Stimulated activated naive B cell treated with anti-CD40 and anti-IgM and Interleukin-4, amounts not matched to agents 10 μg/mL and 1 μg/mL and 100 μg/mL, for 72 hours (primary cell): ENCODE measurements around the gene BTBD9.

Experiments
- ATAC-seq, 2 donors: fragments of 150-1000 bp; cut with Tn5 transposase; replicated peaks; 2 replicates each; pipeline ENCODE4 v1.10.0; 2021; ENCODE audit warnings: moderate library complexity in 1 of 2
- DNase-seq: peaks from one replicate; pipeline ENCODE4 v3.0.0; 2021
- H3K27ac Mint-ChIP-seq: one replicate; pipeline ENCODE4 v1.8.0; 2022; ENCODE audit warnings: mild to moderate bottlenecking, mixed read lengths
- H3K27me3 Mint-ChIP-seq, 2 donors: one replicate each; pipeline ENCODE4 v1.8.0; 2022; ENCODE audit warnings: mixed read lengths in 2 of 2
- H3K36me3 Mint-ChIP-seq, 2 donors: one replicate each; pipeline ENCODE4 v1.8.0; 2022; ENCODE audit warnings: mixed read lengths in 2 of 2, mild to moderate bottlenecking in 1 of 2
- H3K4me1 Mint-ChIP-seq, 2 donors: one replicate each; pipeline ENCODE4 v1.8.0; 2022; ENCODE audit warnings: mixed read lengths in 2 of 2, mild to moderate bottlenecking in 1 of 2
- H3K4me3 Mint-ChIP-seq, 2 donors: one replicate each; pipeline ENCODE4 v1.8.0; 2022; ENCODE audit warnings: mild to moderate bottlenecking in 2 of 2, mixed read lengths in 2 of 2, moderate library complexity in 1 of 2
- H3K9me3 Mint-ChIP-seq, 2 donors: one replicate each; pipeline ENCODE4 v1.8.0; 2022; ENCODE audit warnings: mixed read lengths in 2 of 2, mild to moderate bottlenecking in 1 of 2

The BTBD9 gene

DNA sequence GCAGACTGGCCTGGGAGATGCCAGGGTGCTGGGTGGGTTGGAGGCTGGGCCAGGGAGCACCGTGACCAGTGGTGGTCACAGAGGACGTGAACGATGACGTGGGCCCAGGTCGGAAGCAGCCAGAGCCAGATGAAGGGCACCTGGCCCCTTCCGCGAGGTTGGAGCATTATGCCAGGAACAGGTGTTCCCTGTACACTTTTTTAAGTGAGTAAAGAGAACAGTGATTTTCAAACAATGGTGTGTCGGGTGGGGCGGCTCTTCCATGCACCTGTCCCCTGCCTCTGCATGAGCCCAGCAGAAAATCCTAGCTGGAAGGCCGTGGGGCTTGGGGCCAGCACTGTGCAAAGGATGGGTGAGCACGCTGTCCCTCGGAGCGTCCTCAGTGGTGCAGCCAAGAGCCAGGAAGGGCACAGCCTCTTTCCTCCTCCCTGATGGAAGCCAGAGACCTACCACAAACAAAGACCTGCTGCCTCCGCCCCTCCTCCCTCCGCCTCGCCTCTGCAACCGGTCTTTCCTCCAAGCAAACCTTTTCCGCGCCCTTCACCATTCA lies 469.7 kb downstream of the BTBD9 start:
- Mint-ChIP-seq H3K27ac (no peak overlapping the region), H3K27me3 (no peaks in the 10 kb centered on the region), H3K9me3 (no peaks in the 10 kb centered on the region), H3K4me3 (no peak overlapping the region), H3K36me3 (peaks cover 12 to 22% of the 10 kb centered on the region in 2 donors), H3K4me1 (no peaks in the 10 kb centered on the region)
- ATAC-seq (no peak), DNase-seq (no peak)

DNA sequence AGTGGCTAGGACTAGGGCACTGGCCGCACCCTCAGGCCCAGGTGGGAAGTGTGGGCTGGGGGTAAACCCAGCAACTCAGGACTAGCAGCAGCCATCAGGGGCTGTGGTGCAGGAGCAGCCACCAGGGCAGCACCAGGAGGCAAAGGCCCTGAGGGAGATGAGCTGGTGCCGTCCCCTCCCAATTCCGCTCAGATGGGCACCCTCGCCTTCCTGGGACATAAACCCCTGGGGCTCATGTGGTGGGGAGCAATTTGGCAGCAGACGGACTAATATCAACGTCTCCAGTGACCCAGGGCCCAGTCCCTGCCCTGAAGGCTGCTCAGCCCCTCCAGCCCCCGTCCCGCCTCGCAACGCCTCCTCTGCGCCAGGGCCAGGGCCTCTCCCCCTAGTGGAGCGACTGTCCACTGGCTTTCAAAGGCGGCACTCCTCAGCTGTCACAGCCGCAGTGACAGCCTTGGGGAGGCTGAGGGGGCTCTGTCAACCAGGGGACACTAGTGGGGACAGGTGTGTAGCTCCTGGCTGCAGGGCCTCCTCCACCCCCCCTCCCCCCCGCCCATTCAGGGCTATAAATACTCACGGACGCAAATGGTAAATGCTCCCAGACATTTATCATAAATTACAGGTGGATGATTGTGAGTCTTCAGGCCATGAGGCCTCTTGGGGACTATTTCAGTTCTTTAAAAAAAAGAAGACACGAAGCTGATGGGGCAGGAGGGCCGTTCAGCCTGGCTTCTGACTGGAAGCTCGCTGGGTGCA lies 470.3 kb downstream of the BTBD9 start:
- ATAC-seq, result no peak
- Mint-ChIP-seq H3K36me3 (peaks cover 8 to 20% of the 10 kb centered on the region in 2 donors), H3K27me3 (no peaks in the 10 kb centered on the region), H3K27ac (peak overlapping the region; percentile 62), H3K9me3 (no peaks in the 10 kb centered on the region), H3K4me3 (no peak overlapping the region), H3K4me1 (no peaks in the 10 kb centered on the region)
- DNase-seq, result no peak

DNA sequence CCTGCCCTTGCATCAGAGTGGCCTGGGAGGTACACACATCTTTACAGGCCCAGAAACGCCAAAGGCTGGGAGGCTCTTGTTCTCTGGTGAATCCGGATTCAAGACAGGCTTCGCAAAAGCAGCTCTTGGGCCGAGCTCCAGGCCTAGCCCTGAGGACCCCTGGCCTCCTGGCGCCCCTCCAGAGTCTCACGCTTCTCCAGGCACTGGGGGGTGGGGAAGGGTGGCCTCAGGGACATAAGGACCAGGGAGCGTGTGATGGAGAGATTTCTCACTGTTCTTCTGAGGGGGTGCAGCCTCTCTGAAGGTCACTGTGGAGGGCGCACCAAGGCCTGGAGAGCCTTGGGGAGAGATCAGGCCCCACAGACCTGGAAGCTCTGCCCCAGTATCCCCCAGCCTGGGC lies 471.0 kb downstream of the BTBD9 start:
- H3K27ac Mint-ChIP-seq, result peak overlapping the region; percentile 37
- H3K4me1 Mint-ChIP-seq, result no peaks in the 10 kb centered on the region
- H3K27me3 Mint-ChIP-seq, result no peaks in the 10 kb centered on the region
- ATAC-seq (no peak), DNase-seq (no peak)
- H3K4me3 Mint-ChIP-seq, result no peak overlapping the region
- no peaks in the 10 kb centered on the region for H3K9me3 Mint-ChIP-seq
- H3K36me3 Mint-ChIP-seq, result peaks cover 12 to 20% of the 10 kb centered on the region in 2 donors

DNA sequence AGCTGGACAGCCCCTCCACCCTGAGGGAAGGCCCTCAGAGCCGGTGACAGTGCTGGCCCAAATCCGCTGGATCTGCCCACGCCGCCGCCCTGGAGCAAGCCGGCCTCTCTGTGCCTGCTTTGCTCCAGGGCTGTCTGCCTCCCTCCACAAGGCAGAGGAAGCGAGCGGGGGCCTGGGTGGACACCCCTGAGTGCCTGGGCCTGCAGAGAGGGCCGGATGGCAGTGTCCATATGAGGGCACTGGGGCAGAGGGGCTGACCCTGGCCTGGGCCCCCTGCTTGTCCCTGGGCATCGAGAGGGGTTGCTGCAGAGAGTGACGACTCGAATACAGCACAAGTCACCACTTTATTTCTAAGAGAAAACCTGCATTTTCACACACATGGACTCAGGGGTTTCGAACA lies 471.6 kb downstream of the BTBD9 start:
- Mint-ChIP-seq H3K4me1 (no peaks in the 10 kb centered on the region), H3K27ac (peak overlapping the region; percentile 20), H3K36me3 (peaks cover 7 to 14% of the 10 kb centered on the region in 2 donors), H3K4me3 (no peak overlapping the region), H3K27me3 (no peaks in the 10 kb centered on the region), H3K9me3 (no peaks in the 10 kb centered on the region)
- no peak for ATAC-seq
- no peak for DNase-seq

DNA sequence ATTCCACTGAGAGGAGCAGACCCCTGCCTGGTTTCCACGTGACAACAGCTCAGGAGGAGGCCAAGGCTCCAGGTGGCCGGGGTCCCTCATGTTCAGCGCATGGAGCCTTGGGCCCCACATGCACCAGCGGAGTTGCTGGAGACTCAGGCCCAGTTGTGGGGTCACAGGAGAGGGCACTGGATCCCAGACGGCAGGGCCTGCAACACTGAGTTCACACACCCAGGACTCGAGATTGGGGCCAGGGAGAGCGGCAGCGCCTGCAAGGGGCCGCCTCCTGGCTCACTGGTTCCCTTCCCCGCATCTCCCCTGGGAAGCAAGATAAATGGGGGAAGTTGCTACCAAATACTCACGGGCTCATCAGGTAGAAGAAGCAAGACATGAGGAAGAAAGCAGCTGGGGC lies 472.1 kb downstream of the BTBD9 start:
- Mint-ChIP-seq H3K27me3 (no peaks in the 10 kb centered on the region), H3K27ac (no peak overlapping the region), H3K4me1 (no peaks in the 10 kb centered on the region), H3K4me3 (no peak overlapping the region), H3K36me3 (peaks cover 7 to 14% of the 10 kb centered on the region in 2 donors), H3K9me3 (no peaks in the 10 kb centered on the region)
- ATAC-seq, result no peak
- DNase-seq, result no peak

DNA sequence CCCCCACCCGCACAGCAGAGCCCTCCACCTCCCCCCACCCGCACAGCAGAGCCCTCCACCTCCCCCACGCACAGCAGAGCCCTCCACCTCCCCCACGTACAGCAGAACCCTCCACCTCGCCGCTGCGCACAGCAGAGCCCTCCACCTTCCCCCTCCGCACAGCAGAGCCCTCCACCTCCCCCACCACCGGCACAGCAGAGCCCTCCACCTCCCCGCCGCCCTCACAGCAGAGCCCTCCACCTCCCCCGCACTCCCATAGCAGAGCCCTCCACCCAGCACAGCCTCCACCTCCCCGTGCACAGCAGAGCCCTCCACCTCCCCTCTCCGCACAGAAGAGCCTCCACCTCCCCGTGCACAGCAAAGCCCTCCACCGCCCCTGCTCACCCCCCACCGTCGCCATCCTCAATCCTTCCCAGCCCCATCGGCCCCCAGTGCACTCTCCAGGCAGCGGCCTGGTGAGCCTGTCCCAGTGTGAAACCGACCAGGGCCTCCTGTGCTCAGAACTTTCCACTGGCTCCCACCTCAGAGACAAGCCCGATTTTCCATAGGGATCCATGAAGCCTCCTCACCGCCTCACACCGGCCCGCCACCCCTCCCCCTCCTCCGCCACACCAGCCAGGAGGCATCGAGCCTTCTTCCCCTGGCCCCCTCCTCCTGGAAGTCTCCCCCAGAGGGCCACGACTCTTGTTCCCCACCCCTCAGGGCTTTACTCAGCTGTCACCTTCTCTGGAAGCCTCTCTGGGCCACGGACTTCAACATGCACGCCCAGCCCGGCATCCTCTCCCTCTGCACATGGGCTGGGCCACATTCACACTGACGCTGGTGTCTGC lies 473.1 kb downstream of the BTBD9 start:
- ATAC-seq, result no peak

DNA sequence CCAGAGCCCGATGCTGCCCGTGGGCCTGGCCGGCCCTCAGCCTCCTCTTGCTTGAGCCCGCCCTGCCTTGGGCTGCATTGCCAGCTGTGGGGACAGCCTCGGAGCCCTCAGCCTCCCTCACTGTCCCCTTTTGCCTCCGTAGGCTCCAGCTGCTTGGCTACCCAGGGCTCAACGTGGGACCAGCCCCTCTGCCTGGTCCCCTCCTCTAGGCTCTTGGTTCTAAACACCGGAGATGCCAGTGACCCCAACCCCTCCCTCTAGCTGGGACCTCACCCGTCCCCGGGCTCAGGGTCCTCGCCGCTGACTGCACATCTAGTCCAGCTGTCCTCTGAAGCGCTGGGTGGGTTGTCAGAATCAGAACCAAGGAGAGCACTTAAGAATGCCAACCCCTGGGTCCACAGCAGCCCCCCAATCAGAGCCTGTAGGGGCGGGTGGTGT lies 475.0 kb downstream of the BTBD9 start:
- ATAC-seq (no peak), DNase-seq (no peak)
- no peaks in the 10 kb centered on the region for H3K27me3 Mint-ChIP-seq
- H3K27ac Mint-ChIP-seq, result no peak overlapping the region
- no peaks in the 10 kb centered on the region for H3K9me3 Mint-ChIP-seq
- H3K36me3 Mint-ChIP-seq, result peaks cover 14 to 37% of the 10 kb centered on the region in 2 donors
- no peak overlapping the region for H3K4me3 Mint-ChIP-seq
- peaks cover 0 to 6% of the 10 kb centered on the region in 2 donors for H3K4me1 Mint-ChIP-seq

More for the DNA sequence above, 473.1 kb downstream of the BTBD9 start:
- H3K4me3 Mint-ChIP-seq, result no peak overlapping the region
- H3K27me3 Mint-ChIP-seq, result no peaks in the 10 kb centered on the region
- H3K36me3 Mint-ChIP-seq, result peaks cover 7 to 18% of the 10 kb centered on the region in 2 donors
- no peak overlapping the region for H3K27ac Mint-ChIP-seq
- DNase-seq, result no peak
- no peaks in the 10 kb centered on the region for H3K9me3 Mint-ChIP-seq
- H3K4me1 Mint-ChIP-seq, result peaks cover 0 to 2% of the 10 kb centered on the region in 2 donors

DNA sequence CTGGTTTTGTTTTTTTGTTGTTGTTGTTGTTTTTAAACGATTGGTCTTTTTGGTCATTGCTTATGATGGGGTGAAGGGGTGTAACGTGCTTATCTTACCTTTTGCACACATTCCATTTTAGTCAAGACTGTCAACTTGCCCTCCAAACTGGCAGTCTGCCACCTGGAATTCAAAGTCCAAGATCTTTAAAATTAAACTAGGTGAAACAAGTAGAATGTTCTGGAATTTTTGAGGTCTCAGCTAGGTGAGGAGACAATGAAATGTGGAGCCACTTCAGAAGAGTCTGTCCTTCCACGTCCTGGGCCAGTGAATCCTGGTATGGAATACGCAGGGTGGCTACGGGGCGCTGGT lies 475.6 kb downstream of the BTBD9 start:
- H3K4me3 Mint-ChIP-seq, result no peak overlapping the region
- no peaks in the 10 kb centered on the region for H3K9me3 Mint-ChIP-seq
- peaks cover 15 to 43% of the 10 kb centered on the region in 2 donors for H3K36me3 Mint-ChIP-seq
- peaks cover 0 to 6% of the 10 kb centered on the region in 2 donors for H3K4me1 Mint-ChIP-seq
- no peaks in the 10 kb centered on the region for H3K27me3 Mint-ChIP-seq
- ATAC-seq (no peak), DNase-seq (no peak)
- H3K27ac Mint-ChIP-seq, result peak overlapping the region; percentile 53

DNA sequence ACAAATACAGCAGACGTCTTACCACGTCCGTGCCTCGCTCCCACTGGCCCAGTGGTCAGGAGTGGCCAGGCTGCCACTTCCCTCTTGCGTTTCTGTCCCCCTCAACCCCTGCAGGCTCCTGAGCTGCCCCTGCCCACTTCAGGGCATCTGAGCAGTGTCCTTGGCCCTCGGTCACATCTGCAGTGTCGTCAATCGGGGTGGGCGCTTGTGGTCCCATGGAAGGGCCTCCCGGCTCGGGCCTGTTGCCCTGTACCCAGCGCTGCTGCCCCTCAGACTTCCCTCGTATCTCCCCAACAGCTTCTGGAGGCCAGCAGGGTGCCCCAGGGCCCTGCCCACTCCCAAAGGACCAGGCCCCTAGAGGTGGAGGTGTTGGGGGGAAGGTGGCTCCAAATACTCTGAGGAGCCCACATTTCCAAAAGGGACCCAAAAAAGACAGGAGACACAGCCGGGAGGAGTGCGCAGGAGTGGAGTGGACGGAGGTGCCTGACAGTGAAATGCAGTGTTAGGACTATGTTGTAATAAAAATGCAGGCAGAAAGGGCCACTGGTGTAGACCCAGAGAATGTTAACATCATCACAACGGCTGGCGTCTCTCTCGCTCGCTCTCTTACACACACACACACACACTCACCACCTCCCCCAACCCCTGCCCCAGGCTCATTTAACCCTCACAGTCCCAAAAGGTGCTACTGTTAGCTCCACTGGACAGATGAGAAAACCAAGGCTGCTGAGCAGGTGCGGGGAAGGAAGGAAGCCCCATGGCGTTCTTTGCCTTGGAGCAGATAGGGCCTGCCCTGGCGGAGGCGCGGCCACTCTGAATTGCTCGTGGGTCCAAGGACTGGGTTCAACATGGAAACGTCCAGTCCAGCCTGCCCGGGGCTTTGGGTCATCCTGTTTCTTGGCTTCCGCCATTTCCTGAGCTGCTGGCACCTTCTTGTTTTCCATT lies 476.3 kb downstream of the BTBD9 start:
- H3K4me3 Mint-ChIP-seq, result no peak overlapping the region
- peak overlapping the region; percentile 53 for H3K27ac Mint-ChIP-seq
- no peak for ATAC-seq
- peaks cover 0 to 6% of the 10 kb centered on the region in 2 donors for H3K4me1 Mint-ChIP-seq
- peaks cover 20 to 45% of the 10 kb centered on the region in 2 donors for H3K36me3 Mint-ChIP-seq
- H3K9me3 Mint-ChIP-seq, result peaks cover 0 to 1% of the 10 kb centered on the region in 2 donors
- DNase-seq, result no peak
- H3K27me3 Mint-ChIP-seq, result no peaks in the 10 kb centered on the region

DNA sequence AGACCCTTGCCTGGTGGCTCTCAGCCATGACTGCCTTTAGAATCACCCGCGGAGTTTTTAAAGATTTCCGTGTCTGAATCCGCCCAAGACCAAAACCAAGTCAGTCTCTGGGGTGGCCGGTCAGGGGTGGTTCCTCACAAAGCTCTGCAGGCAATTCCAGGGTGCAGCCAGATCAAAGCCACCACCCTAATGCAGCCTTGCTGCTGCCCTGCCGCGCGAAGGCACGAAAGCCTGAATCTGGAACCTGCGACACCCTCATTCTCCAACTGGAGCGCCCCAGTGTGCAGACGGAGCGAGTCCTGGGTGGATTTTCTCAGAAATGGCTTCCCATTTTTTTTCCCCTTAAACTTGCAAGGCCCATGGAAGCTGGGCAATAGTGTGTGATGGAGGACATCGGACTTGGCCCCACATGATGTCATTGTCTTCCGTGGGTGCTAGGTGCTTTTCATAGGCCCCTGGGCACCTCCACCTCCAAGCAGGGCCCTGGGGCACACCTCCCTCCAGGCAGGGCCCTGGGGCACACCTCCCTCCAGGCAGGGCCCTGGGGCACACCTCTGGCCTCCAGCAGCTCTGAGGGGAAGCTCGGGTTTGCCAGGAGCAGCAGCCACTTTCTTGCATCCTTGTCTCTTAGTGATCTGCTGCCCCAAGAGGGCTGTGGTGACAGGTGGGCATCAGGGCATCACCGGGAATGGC lies 477.1 kb downstream of the BTBD9 start:
- H3K27me3 Mint-ChIP-seq, result no peaks in the 10 kb centered on the region
- no peak for ATAC-seq
- DNase-seq, result no peak
- H3K36me3 Mint-ChIP-seq, result peaks cover 26 to 48% of the 10 kb centered on the region in 2 donors
- peaks cover 0 to 1% of the 10 kb centered on the region in 2 donors for H3K9me3 Mint-ChIP-seq
- peak overlapping the region; percentile 53 for H3K27ac Mint-ChIP-seq
- H3K4me1 Mint-ChIP-seq, result peaks cover 0 to 6% of the 10 kb centered on the region in 2 donors
- no peak overlapping the region for H3K4me3 Mint-ChIP-seq

DNA sequence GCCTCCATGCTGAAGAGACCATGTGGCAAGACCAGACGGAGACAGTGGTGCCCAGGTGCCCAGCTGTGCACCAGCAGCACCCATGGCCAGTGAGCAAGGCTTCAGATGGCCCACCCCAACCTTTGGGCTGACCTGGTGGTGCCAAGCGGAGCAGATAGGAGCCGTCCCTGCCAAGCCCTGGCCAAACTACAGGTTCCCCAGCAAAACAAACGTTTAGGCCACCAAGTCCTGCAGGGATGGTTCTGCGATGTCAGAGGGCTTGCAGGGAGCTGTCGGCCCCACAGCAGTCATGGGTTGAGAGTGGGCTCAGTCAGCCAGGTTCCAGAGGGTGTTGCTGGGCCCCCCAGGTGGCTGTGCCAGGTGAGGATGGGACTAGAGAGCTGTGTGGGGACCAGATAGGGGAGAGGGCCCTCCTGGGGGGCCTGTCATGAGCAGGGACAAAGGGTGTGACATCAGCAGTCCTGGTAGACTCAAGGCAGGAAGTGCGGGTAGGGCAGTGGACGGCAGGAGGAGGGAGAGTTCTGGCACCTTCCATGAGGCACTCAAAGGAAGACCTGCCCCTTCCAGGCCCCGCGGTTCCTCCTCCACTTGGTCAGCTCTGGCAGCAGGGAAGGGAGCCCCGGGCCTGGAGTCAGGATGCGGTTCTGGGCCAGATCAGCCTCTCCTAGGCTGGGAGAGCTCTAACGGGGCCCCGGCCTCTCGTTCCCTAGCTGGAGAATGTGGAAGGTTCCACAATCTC lies 477.8 kb downstream of the BTBD9 start:
- Mint-ChIP-seq H3K27ac (no peak overlapping the region), H3K4me3 (peak overlapping the region in 1 of 2 donors; percentile 10), H3K27me3 (no peaks in the 10 kb centered on the region), H3K4me1 (peaks cover 0 to 6% of the 10 kb centered on the region in 2 donors), H3K36me3 (peaks cover 31 to 52% of the 10 kb centered on the region in 2 donors), H3K9me3 (peaks cover 0 to 1% of the 10 kb centered on the region in 2 donors)
- ATAC-seq, result no peak
- DNase-seq, result no peak

DNA sequence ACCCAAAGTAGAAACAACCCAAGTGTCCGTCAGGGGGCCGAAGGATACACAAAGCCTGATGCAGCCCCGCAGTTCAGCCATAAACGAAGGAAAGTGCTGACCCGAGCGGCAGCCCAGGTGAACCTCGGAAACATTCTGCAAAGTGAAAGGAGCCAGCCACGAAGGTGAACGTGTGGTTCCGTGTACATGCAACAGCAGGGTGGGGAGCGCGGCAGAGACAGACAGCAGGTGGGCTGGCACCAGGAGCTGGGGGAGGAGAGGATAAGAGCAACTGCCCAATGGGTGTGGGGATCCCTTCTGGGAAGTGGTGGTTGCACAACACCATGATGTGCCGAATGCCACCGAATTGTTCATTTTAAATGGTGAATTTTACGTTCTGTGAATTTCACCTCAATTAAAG lies 478.4 kb downstream of the BTBD9 start:
- Mint-ChIP-seq H3K27me3 (no peaks in the 10 kb centered on the region), H3K4me3 (no peak overlapping the region), H3K4me1 (peaks cover 0 to 6% of the 10 kb centered on the region in 2 donors), H3K9me3 (peaks cover 0 to 1% of the 10 kb centered on the region in 2 donors), H3K36me3 (peaks cover 31 to 48% of the 10 kb centered on the region in 2 donors), H3K27ac (no peak overlapping the region)
- no peak for ATAC-seq
- DNase-seq, result no peak

DNA sequence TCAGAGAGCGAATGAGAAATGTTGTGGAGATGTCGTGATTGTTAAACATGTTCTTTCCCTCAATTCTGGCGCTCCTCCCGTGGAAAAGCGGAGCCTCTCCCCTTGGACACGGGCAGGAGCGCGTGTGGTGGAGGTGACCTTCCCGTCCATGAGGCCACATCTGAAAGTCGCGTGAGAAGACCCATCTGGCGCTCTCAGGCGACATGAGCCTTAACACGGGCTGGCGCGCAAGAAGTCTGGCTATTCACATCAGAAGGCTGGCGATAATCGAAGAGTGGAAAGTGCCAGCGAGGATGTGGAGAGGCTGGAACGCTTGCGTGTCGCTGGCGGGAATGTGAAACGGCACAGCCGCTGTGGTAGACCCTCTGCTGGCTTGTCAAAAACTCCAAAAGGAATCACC lies 478.9 kb downstream of the BTBD9 start:
- H3K36me3 Mint-ChIP-seq, result peaks cover 31 to 51% of the 10 kb centered on the region in 2 donors
- ATAC-seq (no peak), DNase-seq (no peak)
- peaks cover 0 to 1% of the 10 kb centered on the region in 2 donors for H3K9me3 Mint-ChIP-seq
- H3K4me1 Mint-ChIP-seq, result peaks cover 0 to 6% of the 10 kb centered on the region in 2 donors
- no peaks in the 10 kb centered on the region for H3K27me3 Mint-ChIP-seq
- no peak overlapping the region for H3K27ac Mint-ChIP-seq
- no peak overlapping the region for H3K4me3 Mint-ChIP-seq
